ENCODE results near the gene SPAG5.

SPAG5 gene

GRCh38 chr17:28598799-28599310 is at the start of gene SPAG5:
SPAG5 (minus strand) TSS chr17:28599025; CDS start chr17:28598946, 79 bp downstream.
- peak; percentile 89 to 94 for DNase-seq (ENCODE audit: low read depth in 2 of 2)

GRCh38 chr17:28646039-28646754 is 47.4 kb upstream of the SPAG5 start:
- DNase-seq (ENCODE audit: low read depth in 2 of 2) = no peak

GRCh38 chr17:28645576-28645939 is 46.7 kb upstream of the SPAG5 start:
- no peak for DNase-seq (ENCODE audit: low read depth in 2 of 2)

- peak; percentile 87 to 89 for DNase-seq (ENCODE audit: low read depth in 2 of 2)
Measured at GRCh38 chr17:28644787-28645575, 46.2 kb upstream of the SPAG5 start, which contains the start of gene BLTP2. BLTP2 (minus strand) TSS chr17:28645158; CDS start chr17:28645056, 102 bp downstream.

GRCh38 chr17:28643983-28644786 is 45.4 kb upstream of the SPAG5 start:
- DNase-seq (ENCODE audit: low read depth in 2 of 2) = no peak

GRCh38 chr17:28641579-28641978 is 42.8 kb upstream of the SPAG5 start:
- no peak for DNase-seq (ENCODE audit: low read depth in 2 of 2)

- no peak for DNase-seq (ENCODE audit: low read depth in 2 of 2)
Measured at GRCh38 chr17:28635506-28635905, 36.7 kb upstream of the SPAG5 start.

- DNase-seq (ENCODE audit: low read depth in 2 of 2) = no peak
Measured at GRCh38 chr17:28634206-28634865, 35.5 kb upstream of the SPAG5 start.

GRCh38 chr17:28626818-28627217 is 28.0 kb upstream of the SPAG5 start:
- DNase-seq (ENCODE audit: low read depth in 2 of 2) = no peak

GRCh38 chr17:28624148-28624547 is 25.3 kb upstream of the SPAG5 start:
- no peak for DNase-seq (ENCODE audit: low read depth in 2 of 2)

- no peak for DNase-seq (ENCODE audit: low read depth in 2 of 2)
Measured at GRCh38 chr17:28623696-28624095, 24.9 kb upstream of the SPAG5 start.

- no peak for DNase-seq (ENCODE audit: low read depth in 2 of 2)
Measured at GRCh38 chr17:28622186-28622585, 23.4 kb upstream of the SPAG5 start.

GRCh38 chr17:28620010-28620409 is 21.2 kb upstream of the SPAG5 start:
- DNase-seq (ENCODE audit: low read depth in 2 of 2) = no peak

- DNase-seq (ENCODE audit: low read depth in 2 of 2) = no peak
Measured at GRCh38 chr17:28618464-28618863, 19.6 kb upstream of the SPAG5 start.

GRCh38 chr17:28616281-28616680 is 17.5 kb upstream of the SPAG5 start:
- no peak for DNase-seq (ENCODE audit: low read depth in 2 of 2)

- DNase-seq (ENCODE audit: low read depth in 2 of 2) = no peak
Measured at GRCh38 chr17:28615260-28615940, 16.6 kb upstream of the SPAG5 start.

- no peak for DNase-seq (ENCODE audit: low read depth in 2 of 2)
Measured at GRCh38 chr17:28613931-28614381, 15.1 kb upstream of the SPAG5 start, which contains the start of gene RSKR. RSKR (minus strand) TSS chr17:28614185; CDS start chr17:28614161, 24 bp downstream.

- no peak for DNase-seq (ENCODE audit: low read depth in 2 of 2)
Measured at GRCh38 chr17:28612936-28613872, 14.4 kb upstream of the SPAG5 start.

- no peak for DNase-seq (ENCODE audit: low read depth in 2 of 2)
Measured at GRCh38 chr17:28612531-28612930, 13.7 kb upstream of the SPAG5 start.

- DNase-seq (ENCODE audit: low read depth in 2 of 2) = no peak
Measured at GRCh38 chr17:28610376-28610775, 11.6 kb upstream of the SPAG5 start.
